Calu3 (cell line): ENCODE data around the gene ATF2. TPM values are rescaled to one million over a fixed set of nuclear protein-coding genes. Genes with fewer than 3 reads are reported as not detected.

Source experiments
- BruUV-seq: library from RNA; stranded (reverse); fragments of 400-500 nt; replicated peaks from 2 replicates; lab custom pipeline; 2021; lab: Mats Ljungman, UMichigan
- CTCF ChIA-PET: fragments of 300-600 bp; sonication (Branson Sonifier 250); formaldehyde crosslinking; loops from one replicate; lab custom pipeline; 2022; ENCODE audit warnings: antibody characterized with exemption; lab: Charles Lee
- DNase-seq: peaks from one replicate; pipeline ENCODE4 v3.0.0; 2022
- H3K27ac Mint-ChIP-seq: one replicate; pipeline ENCODE4 v1.8.0; 2022; ENCODE audit warnings: mixed read lengths; ENCODE audit not compliant: unreplicated experiment
- H3K27me3 Mint-ChIP-seq: one replicate; pipeline ENCODE4 v1.8.0; 2022; ENCODE audit warnings: mixed read lengths; ENCODE audit not compliant: unreplicated experiment
- H3K36me3 Mint-ChIP-seq: one replicate; pipeline ENCODE4 v1.8.0; 2022; ENCODE audit warnings: mild to moderate bottlenecking, moderate library complexity, mixed read lengths; ENCODE audit not compliant: insufficient read depth, unreplicated experiment
- H3K4me1 Mint-ChIP-seq: one replicate; pipeline ENCODE4 v1.8.0; 2022; ENCODE audit warnings: mild to moderate bottlenecking, low read depth, mixed read lengths; ENCODE audit not compliant: unreplicated experiment
- H3K4me3 Mint-ChIP-seq: one replicate; pipeline ENCODE4 v1.8.0; 2022; ENCODE audit warnings: mild to moderate bottlenecking, low read depth, moderate library complexity, mixed read lengths; ENCODE audit not compliant: unreplicated experiment
- H3K9me3 Mint-ChIP-seq: one replicate; pipeline ENCODE4 v1.8.0; 2022; ENCODE audit warnings: low read depth, mixed read lengths; ENCODE audit not compliant: unreplicated experiment
- CTCF ChIP-seq: fragments of 200-600 bp; IDR thresholded peaks from one replicate; pipeline ENCODE4 v1.8.0; 2022; ENCODE audit warnings: antibody characterized with exemption; ENCODE audit not compliant: unreplicated experiment
- intact Hi-C: fragments of 100-400 bp; cut with micrococcal nuclease; formaldehyde crosslinking; loops from one replicate; pipeline ENCODE4 v1.10.0; 2022; ENCODE audit not compliant: unreplicated experiment
- total RNA-seq: library from RNA; stranded (reverse); gene quantifications from 2 replicates; pipeline ENCODE4 v1.2.3, GENCODE V29; 2022

ATF2 gene
- total RNA-seq, 1 experiment from 2014 or later = 53.9 TPM

- Mint-ChIP-seq H3K9me3 (no peaks in the 10 kb centered on the region), H3K36me3 (peaks cover 3% of the 10 kb centered on the region), H3K27me3 (no peaks in the 10 kb centered on the region), H3K27ac (peak overlapping the region; percentile 48), H3K4me3 (no peak overlapping the region), H3K4me1 (peaks cover 27% of the 10 kb centered on the region)
- BruUV-seq = no TSS peak
- intact Hi-C loops = no loop called here
- CTCF ChIA-PET = no interaction called here
- TF ChIP-seq CTCF = no peak
- DNase-seq = no peak
These were observed 13.3 kb downstream of the ATF2 start for GRCh38 chr2:175154661-175155082.

- intact Hi-C loops = loop anchor here (2.0 kb wide), 1 partner anchor 37 kb away; no protein-coding TSS in a partner anchor
- DNase-seq = no peak
- Mint-ChIP-seq H3K4me1 (peaks cover 42% of the 10 kb centered on the region), H3K36me3 (peaks cover 16% of the 10 kb centered on the region), H3K9me3 (no peaks in the 10 kb centered on the region), H3K27ac (no peak overlapping the region), H3K4me3 (no peak overlapping the region), H3K27me3 (no peaks in the 10 kb centered on the region)
- TF ChIP-seq CTCF = no peak
- no TSS peak for BruUV-seq
- CTCF ChIA-PET = interaction anchor here (1.1 to 1.3 kb wide), 2 partner anchors 9 to 14 kb away, joined by 3 read pairs; no protein-coding TSS in a partner anchor
These were observed 15.8 kb downstream of the ATF2 start for GRCh38 chr2:175152242-175152641.

- no peak overlapping the region for H3K4me3 Mint-ChIP-seq
These were observed 16.2 kb downstream of the ATF2 start for GRCh38 chr2:175151791-175152190.

GRCh38 chr2:175147186-175147585 lies 20.8 kb downstream of the ATF2 start:
- Mint-ChIP-seq H3K36me3 (peaks cover 16% of the 10 kb centered on the region), H3K27me3 (no peaks in the 10 kb centered on the region), H3K9me3 (no peaks in the 10 kb centered on the region), H3K27ac (no peak overlapping the region), H3K4me3 (no peak overlapping the region), H3K4me1 (peaks cover 34% of the 10 kb centered on the region)
- no peak for TF ChIP-seq CTCF
- BruUV-seq = no TSS peak
- CTCF ChIA-PET = no interaction called here
- DNase-seq = no peak
- intact Hi-C loops = no loop called here

More at GRCh38 chr2:175151791-175152190, 16.2 kb downstream of the ATF2 start:
- intact Hi-C loops = loop anchor here (2.0 kb wide), 1 partner anchor 37 kb away; no protein-coding TSS in a partner anchor
- TF ChIP-seq CTCF = no peak
- no peak for DNase-seq
- Mint-ChIP-seq H3K36me3 (peaks cover 16% of the 10 kb centered on the region), H3K9me3 (no peaks in the 10 kb centered on the region), H3K27ac (no peak overlapping the region), H3K4me1 (peaks cover 42% of the 10 kb centered on the region), H3K27me3 (no peaks in the 10 kb centered on the region)
- BruUV-seq = no TSS peak
- CTCF ChIA-PET = interaction anchor here (1.1 to 1.3 kb wide), 2 partner anchors 9 to 14 kb away, joined by 3 read pairs; no protein-coding TSS in a partner anchor
